Measurements from ENCODE around the gene SLC13A5.

SLC13A5 gene

DNA sequence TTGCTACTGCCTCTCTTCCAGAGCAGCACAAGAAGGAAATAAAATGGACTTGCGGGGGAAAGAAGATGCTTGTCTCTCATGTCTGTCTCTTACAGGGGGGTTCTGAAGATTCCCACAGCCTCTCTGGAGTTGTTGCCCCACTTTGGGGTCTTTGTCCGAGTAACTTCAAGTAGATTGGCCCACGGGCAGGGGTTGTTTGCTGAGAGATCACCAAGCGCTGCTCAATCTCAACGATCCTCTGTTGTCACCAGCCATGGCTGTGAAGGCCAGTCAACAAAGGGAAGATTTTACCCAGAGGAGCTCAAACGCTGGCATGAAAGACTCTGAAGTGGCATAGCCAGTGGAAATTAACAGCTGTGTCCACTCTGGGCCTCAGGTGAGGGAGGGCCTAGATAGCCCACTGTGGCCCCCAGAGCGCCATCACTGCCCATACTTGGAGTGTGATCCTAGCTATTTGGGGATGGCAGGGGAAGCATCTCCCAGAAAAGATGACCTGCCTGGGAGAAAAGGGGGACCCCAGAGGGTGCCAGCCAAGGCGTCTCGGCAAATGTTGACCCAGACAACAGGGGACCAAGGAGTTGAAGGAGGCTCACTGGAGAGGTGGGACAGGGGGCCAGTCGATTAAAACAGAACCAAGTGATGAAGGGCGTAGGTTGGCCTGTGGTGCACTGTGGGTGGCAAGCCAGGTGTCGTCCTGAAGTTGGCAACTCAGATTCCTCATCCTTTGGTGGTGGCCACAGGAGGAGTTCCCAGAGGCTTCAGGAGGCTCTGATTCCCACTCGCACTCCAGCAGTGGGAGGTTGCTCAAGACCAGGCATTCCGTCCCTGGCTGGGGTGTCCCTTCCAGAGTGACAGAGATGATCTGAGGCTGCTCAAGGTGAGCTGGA is 28.0 kb downstream of the SLC13A5 start:
- no peaks in the 10 kb centered on the region for H3F3A ChIP-seq (ENCODE audit: control insufficient read depth, insufficient read depth)
- H3K36me3 ChIP-seq (ENCODE audit: control insufficient read depth, low read length): no peaks in the 10 kb centered on the region
- H3K9me3 ChIP-seq (ENCODE audit: control insufficient read depth, insufficient read depth, low read length): no peaks in the 10 kb centered on the region
- TF ChIP-seq, protein P1, sequence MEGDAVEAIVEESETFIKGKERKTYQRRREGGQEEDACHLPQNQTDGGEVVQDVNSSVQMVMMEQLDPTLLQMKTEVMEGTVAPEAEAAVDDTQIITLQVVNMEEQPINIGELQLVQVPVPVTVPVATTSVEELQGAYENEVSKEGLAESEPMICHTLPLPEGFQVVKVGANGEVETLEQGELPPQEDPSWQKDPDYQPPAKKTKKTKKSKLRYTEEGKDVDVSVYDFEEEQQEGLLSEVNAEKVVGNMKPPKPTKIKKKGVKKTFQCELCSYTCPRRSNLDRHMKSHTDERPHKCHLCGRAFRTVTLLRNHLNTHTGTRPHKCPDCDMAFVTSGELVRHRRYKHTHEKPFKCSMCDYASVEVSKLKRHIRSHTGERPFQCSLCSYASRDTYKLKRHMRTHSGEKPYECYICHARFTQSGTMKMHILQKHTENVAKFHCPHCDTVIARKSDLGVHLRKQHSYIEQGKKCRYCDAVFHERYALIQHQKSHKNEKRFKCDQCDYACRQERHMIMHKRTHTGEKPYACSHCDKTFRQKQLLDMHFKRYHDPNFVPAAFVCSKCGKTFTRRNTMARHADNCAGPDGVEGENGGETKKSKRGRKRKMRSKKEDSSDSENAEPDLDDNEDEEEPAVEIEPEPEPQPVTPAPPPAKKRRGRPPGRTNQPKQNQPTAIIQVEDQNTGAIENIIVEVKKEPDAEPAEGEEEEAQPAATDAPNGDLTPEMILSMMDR (IDR thresholded peaks at IDR 0.05; ENCODE audit: low read depth, low read length, poor library complexity, severe bottlenecking): no peak
- no peak for TF ChIP-seq EZH2phosphoT487 (IDR thresholded peaks at IDR 0.05; ENCODE audit: borderline replicate concordance, low read length)
- no peak overlapping the region for H3K4me3 ChIP-seq (ENCODE audit: low read length)
- H3K4me1 ChIP-seq (ENCODE audit: control insufficient read depth, low read length): no peaks in the 10 kb centered on the region
- H3K9me2 ChIP-seq (replicated peaks; ENCODE audit: control insufficient read depth, low read length): no peaks in the 10 kb centered on the region
- no peak overlapping the region for H3K4me2 ChIP-seq (ENCODE audit: low read length)
- 0 out of 2 replicates have a peak, but pooled peaks cover 3% of the 10 kb centered on the region for H3K27me3 ChIP-seq (ENCODE audit: control insufficient read depth, low read length)
- no peaks in the 10 kb centered on the region for H4K20me1 ChIP-seq (ENCODE audit: control insufficient read depth, insufficient read depth, low read depth, low read length)
- H3K27ac ChIP-seq (ENCODE audit: low read depth, low read length): no peak overlapping the region
- H3K79me2 ChIP-seq (ENCODE audit: control insufficient read depth, low read length): no peaks in the 10 kb centered on the region

DNA sequence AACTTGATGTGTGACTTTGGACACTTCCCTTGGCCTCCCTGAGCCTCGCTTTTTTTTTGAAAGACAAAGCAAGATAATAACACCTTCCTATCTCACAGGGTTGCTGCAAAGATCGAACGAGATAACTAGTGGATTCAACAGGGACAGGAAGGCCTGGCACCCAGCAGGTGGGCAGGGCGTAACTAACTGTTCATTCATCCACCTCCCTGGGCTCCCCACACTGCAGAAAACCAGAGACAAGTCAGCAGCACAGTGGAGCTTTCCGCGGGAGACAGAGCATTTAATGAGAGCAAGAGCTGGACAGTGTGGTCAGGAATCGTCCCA is 28.7 kb downstream of the SLC13A5 start:
- H3K4me1 ChIP-seq (ENCODE audit: control insufficient read depth, low read length): no peaks in the 10 kb centered on the region
- TF ChIP-seq, protein P1 (IDR thresholded peaks at IDR 0.05; ENCODE audit: low read depth, low read length, poor library complexity, severe bottlenecking): no peak
- no peak for TF ChIP-seq EZH2phosphoT487 (IDR thresholded peaks at IDR 0.05; ENCODE audit: borderline replicate concordance, low read length)
- H4K20me1 ChIP-seq (ENCODE audit: control insufficient read depth, insufficient read depth, low read depth, low read length): no peaks in the 10 kb centered on the region
- no peak overlapping the region for H3K4me3 ChIP-seq (ENCODE audit: low read length)
- no peak overlapping the region for H3K4me2 ChIP-seq (ENCODE audit: low read length)
- no peaks in the 10 kb centered on the region for H3K79me2 ChIP-seq (ENCODE audit: control insufficient read depth, low read length)
- no peaks in the 10 kb centered on the region for H3F3A ChIP-seq (ENCODE audit: control insufficient read depth, insufficient read depth)
- H3K27me3 ChIP-seq (ENCODE audit: control insufficient read depth, low read length): 0 out of 2 replicates have a peak, but pooled peaks cover 3% of the 10 kb centered on the region
- no peaks in the 10 kb centered on the region for H3K9me3 ChIP-seq (ENCODE audit: control insufficient read depth, insufficient read depth, low read length)
- no peaks in the 10 kb centered on the region for H3K9me2 ChIP-seq (replicated peaks; ENCODE audit: control insufficient read depth, low read length)
- H3K36me3 ChIP-seq (ENCODE audit: control insufficient read depth, low read length): no peaks in the 10 kb centered on the region
- H3K27ac ChIP-seq (ENCODE audit: low read depth, low read length): no peak overlapping the region

GRCh38 chr17:6683730-6684459 is 29.3 kb downstream of the SLC13A5 start:
- Histone ChIP-seq H3K4me1 (ENCODE audit: control insufficient read depth, low read length) (no peaks in the 10 kb centered on the region), H3K27me3 (ENCODE audit: control insufficient read depth, low read length) (peaks cover 3% of the 10 kb centered on the region; the same call in 1 of the 2 replicates), H4K20me1 (ENCODE audit: control insufficient read depth, insufficient read depth, low read depth, low read length) (no peaks in the 10 kb centered on the region), H3F3A (ENCODE audit: control insufficient read depth, insufficient read depth) (no peaks in the 10 kb centered on the region), H3K9me2 (replicated peaks; ENCODE audit: control insufficient read depth, low read length) (no peaks in the 10 kb centered on the region), H3K4me3 (ENCODE audit: low read length) (no peak overlapping the region), H3K36me3 (ENCODE audit: control insufficient read depth, low read length) (no peaks in the 10 kb centered on the region), H3K9me3 (ENCODE audit: control insufficient read depth, insufficient read depth, low read length) (no peaks in the 10 kb centered on the region), H3K27ac (ENCODE audit: low read depth, low read length) (no peak overlapping the region), H3K79me2 (ENCODE audit: control insufficient read depth, low read length) (no peaks in the 10 kb centered on the region), H3K4me2 (ENCODE audit: low read length) (no peak overlapping the region)
- TF ChIP-seq, protein P1 (IDR thresholded peaks at IDR 0.05; ENCODE audit: low read depth, low read length, poor library complexity, severe bottlenecking): no peak
- TF ChIP-seq EZH2phosphoT487 (IDR thresholded peaks at IDR 0.05; ENCODE audit: borderline replicate concordance, low read length): no peak
